Suprapubic skin (tissue), 4 donors: Measurements from ENCODE around the gene CA6. TPM values are rescaled to one million over a fixed set of nuclear protein-coding genes. Genes with fewer than 3 reads are reported as not detected.

Experiments
- DNase-seq, 2 donors: peaks; one replicate each; pipeline ENCODE4 v3.0.0-alpha.2; 2019; ENCODE audit warnings: low spot score in 2 of 2
- H3K27ac ChIP-seq: fragments of 200-600 bp; sonication (generic); one replicate; pipeline ENCODE4 v1.5.1; 2019
- H3K27me3 ChIP-seq: fragments of 200-600 bp; sonication (generic); one replicate; pipeline ENCODE4 v1.5.1; 2019
- H3K36me3 ChIP-seq: fragments of 200-600 bp; sonication (generic); one replicate; pipeline ENCODE4 v1.5.1; 2019
- H3K4me1 ChIP-seq: fragments of 200-600 bp; sonication (generic); one replicate; pipeline ENCODE4 v1.5.1; 2019
- H3K4me3 ChIP-seq: fragments of 200-600 bp; sonication (generic); one replicate; pipeline ENCODE4 v1.5.1; 2019; ENCODE audit warnings: mild to moderate bottlenecking
- H3K9me3 ChIP-seq: fragments of 200-600 bp; sonication (generic); one replicate; pipeline ENCODE4 v1.5.1; 2019
- EP300 ChIP-seq: sonication (generic); formaldehyde crosslinking; IDR thresholded peaks from one replicate; pipeline ENCODE4 v1.6.1; 2017; ENCODE audit warnings: antibody characterized with exemption
- POLR2A ChIP-seq, 2 donors: fragments of 450-650 bp; IDR thresholded peaks; one replicate each; pipeline ENCODE4 v1.6.1; 2017; ENCODE audit warnings: antibody characterized with exemption in 2 of 2, mild to moderate bottlenecking in 2 of 2, moderate library complexity in 2 of 2
- POLR2AphosphoS5 ChIP-seq, 3 donors: sonication (generic); formaldehyde crosslinking; IDR thresholded peaks; one replicate each; pipeline ENCODE4 v1.6.1; 2017; ENCODE audit warnings: antibody characterized with exemption in 3 of 3
- WGBS: methylation state at CpG from one replicate; pipeline ENCODE4 v1.1.5; 2018; 5-methylcytosine and 5-hydroxymethylcytosine counted together
- total RNA-seq, 4 donors: library from RNA; depleted of rRNA; stranded (reverse); fragments of >200 nt; gene quantifications; one replicate each; pipeline ENCODE4 v1.1.0, GENCODE V29; 2016
- TF ChIP-seq, protein P1 (sequence below), 2 donors: fragments of 200-600 bp in 1 of 2; fragments of 450-650 bp in 1 of 2; sonication (generic) in 1 of 2; IDR thresholded peaks; one replicate each; pipeline ENCODE4 v1.5.1; 2016 to 2019; ENCODE audit warnings: antibody characterized with exemption in 2 of 2, mild to moderate bottlenecking in 1 of 2, moderate library complexity in 1 of 2

CA6 gene
- total RNA-seq, 4 donors from 2014 or later: 9.5 to 57.9 (median 38.7) TPM

- no peak overlapping the region for H3K4me3 ChIP-seq
- H3K27ac ChIP-seq: peak overlapping the region; percentile 52
- no peaks in the 10 kb centered on the region for H3K27me3 ChIP-seq
- TF ChIP-seq POLR2A (IDR thresholded peaks at IDR 0.05) (no peak), POLR2AphosphoS5 (IDR thresholded peaks at IDR 0.05) (no peak), EP300 (no peak)
- TF ChIP-seq, protein P1, sequence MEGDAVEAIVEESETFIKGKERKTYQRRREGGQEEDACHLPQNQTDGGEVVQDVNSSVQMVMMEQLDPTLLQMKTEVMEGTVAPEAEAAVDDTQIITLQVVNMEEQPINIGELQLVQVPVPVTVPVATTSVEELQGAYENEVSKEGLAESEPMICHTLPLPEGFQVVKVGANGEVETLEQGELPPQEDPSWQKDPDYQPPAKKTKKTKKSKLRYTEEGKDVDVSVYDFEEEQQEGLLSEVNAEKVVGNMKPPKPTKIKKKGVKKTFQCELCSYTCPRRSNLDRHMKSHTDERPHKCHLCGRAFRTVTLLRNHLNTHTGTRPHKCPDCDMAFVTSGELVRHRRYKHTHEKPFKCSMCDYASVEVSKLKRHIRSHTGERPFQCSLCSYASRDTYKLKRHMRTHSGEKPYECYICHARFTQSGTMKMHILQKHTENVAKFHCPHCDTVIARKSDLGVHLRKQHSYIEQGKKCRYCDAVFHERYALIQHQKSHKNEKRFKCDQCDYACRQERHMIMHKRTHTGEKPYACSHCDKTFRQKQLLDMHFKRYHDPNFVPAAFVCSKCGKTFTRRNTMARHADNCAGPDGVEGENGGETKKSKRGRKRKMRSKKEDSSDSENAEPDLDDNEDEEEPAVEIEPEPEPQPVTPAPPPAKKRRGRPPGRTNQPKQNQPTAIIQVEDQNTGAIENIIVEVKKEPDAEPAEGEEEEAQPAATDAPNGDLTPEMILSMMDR (IDR thresholded peaks at IDR 0.05): no peak
- peaks cover 39% of the 10 kb centered on the region for H3K4me1 ChIP-seq
- WGBS: 93% methylated on average over 6 of the region's 6 CpGs
- no peak for DNase-seq
- no peaks in the 10 kb centered on the region for H3K9me3 ChIP-seq
- H3K36me3 ChIP-seq: no peaks in the 10 kb centered on the region
Observed at GRCh38 chr1:8903410-8903809, 42.3 kb upstream of the CA6 start.

DNA sequence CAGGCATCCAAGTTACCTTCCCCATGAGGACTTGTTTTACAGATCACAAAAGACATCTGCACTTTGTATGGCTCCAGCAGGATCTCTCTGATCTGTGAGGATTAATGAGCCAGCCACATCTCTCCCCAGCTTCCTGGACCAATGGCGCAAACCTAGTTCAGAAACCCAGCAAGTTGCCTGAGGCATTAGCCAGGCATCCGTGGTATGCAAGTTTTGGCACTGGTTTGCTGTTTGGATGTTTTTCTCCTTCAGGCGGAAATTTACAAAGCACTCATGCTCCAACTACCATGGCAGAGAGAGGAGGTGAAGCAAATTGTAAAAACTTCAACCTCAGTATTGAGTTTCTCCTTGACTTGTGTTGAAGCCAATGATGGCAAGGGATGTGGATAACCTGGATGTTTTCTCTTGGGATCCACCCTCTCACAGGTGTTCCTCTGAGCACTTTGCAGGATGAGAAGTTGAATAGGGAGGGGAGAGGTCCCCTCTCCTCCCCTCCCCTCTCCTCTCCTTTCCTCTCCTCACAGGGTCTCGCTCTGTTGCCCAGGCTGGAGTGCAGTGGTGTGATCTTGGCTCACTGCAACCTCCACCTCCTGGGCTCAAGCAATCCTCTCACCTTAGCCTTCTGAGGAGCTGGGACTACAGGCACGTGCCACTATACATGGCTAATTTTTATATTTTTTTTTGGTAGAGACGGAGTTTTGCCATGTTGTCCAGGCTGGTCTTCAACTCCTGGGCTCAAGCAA is 41.6 kb upstream of the CA6 start:
- Histone ChIP-seq H3K9me3 (no peaks in the 10 kb centered on the region), H3K27me3 (no peaks in the 10 kb centered on the region), H3K4me1 (peaks cover 37% of the 10 kb centered on the region), H3K36me3 (no peaks in the 10 kb centered on the region), H3K27ac (peak overlapping the region; percentile 52), H3K4me3 (no peak overlapping the region)
- DNase-seq: peak in 1 of 2 donors; percentile 79
- whole genome bisulfite sequencing: 47% methylated on average over 6 of the region's 6 CpGs
- TF ChIP-seq EP300 (no peak), POLR2AphosphoS5 (IDR thresholded peaks at IDR 0.05) (peak in 2 of 3 donors; percentile 63 to 68)
- TF ChIP-seq, protein P1 (IDR thresholded peaks at IDR 0.05): no peak

DNA sequence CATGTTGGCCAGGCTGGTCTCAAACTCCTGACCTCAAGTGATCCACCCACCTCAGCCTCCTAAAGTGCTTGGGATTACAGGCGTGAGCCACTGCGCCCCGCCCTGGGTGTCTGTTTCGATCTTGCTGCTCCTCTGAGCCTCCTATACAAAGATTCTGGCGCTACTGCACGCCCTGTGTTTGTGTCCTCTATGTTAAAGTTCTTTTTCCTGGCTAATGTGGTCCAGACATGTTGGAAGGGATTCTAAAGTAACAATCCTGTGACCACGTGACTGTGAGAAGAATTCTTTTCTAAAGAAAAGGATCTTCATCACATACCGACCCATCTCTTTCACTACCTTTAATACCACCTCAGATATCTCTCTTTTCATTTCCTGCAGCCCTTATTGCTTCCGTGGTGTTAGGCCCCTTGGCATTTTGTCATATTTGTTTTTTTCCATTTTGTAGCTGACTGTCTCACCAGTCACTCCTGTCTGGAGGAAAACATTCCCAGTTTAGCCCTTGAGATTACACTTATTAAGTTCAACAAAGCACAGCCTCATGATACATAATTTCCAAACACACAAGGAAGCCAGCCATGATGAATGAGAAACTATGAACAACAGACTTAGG is 40.0 kb upstream of the CA6 start:
- Histone ChIP-seq H3K36me3 (no peaks in the 10 kb centered on the region), H3K4me1 (peaks cover 21% of the 10 kb centered on the region), H3K27me3 (no peaks in the 10 kb centered on the region), H3K9me3 (no peaks in the 10 kb centered on the region), H3K27ac (peak overlapping the region; percentile 54), H3K4me3 (no peak overlapping the region)
- TF ChIP-seq POLR2AphosphoS5 (IDR thresholded peaks at IDR 0.05): no peak
- TF ChIP-seq, protein P1 (IDR thresholded peaks at IDR 0.05): no peak
- TF ChIP-seq EP300: no peak
- no peak for TF ChIP-seq POLR2A (IDR thresholded peaks at IDR 0.05)
- DNase-seq: no peak
- 35% methylated on average over 9 of the region's 9 CpGs for WGBS

- Histone ChIP-seq H3K4me3 (no peak overlapping the region), H3K9me3 (no peaks in the 10 kb centered on the region), H3K27me3 (no peaks in the 10 kb centered on the region), H3K27ac (no peak overlapping the region), H3K36me3 (no peaks in the 10 kb centered on the region), H3K4me1 (peaks cover 27% of the 10 kb centered on the region)
- no peak for DNase-seq
- 82% methylated on average over 18 of the region's 18 CpGs for WGBS
- TF ChIP-seq, protein P1 (IDR thresholded peaks at IDR 0.05): no peak
- no peak for TF ChIP-seq POLR2A (IDR thresholded peaks at IDR 0.05)
- TF ChIP-seq EP300: no peak
- TF ChIP-seq POLR2AphosphoS5 (IDR thresholded peaks at IDR 0.05): no peak
Observed at GRCh38 chr1:8908388-8909151, 37.1 kb upstream of the CA6 start.

GRCh38 chr1:8910331-8910730 is 35.3 kb upstream of the CA6 start:
- Histone ChIP-seq H3K4me3 (no peak overlapping the region), H3K4me1 (peaks cover 16% of the 10 kb centered on the region), H3K27me3 (no peaks in the 10 kb centered on the region), H3K36me3 (no peaks in the 10 kb centered on the region), H3K9me3 (no peaks in the 10 kb centered on the region), H3K27ac (no peak overlapping the region)
- no peak for DNase-seq
- WGBS: 84% methylated on average over 3 of the region's 3 CpGs
- TF ChIP-seq POLR2A (IDR thresholded peaks at IDR 0.05) (no peak), POLR2AphosphoS5 (IDR thresholded peaks at IDR 0.05) (no peak), EP300 (no peak)
- TF ChIP-seq, protein P1 (IDR thresholded peaks at IDR 0.05): no peak
